HepG2 (cell line): ENCODE results near the gene FBXO9. TPM values are rescaled to one million over a fixed set of nuclear protein-coding genes. Genes with fewer than 3 reads are reported as not detected.

Experiments
- EEA1 ChIP-seq: sonication (generic); formaldehyde crosslinking; IDR thresholded peaks from 2 replicates; pipeline ENCODE4 v1.5.1; 2020; ENCODE audit warnings: mild to moderate bottlenecking, missing genetic modification reagents, borderline replicate concordance
- FOXK1 ChIP-seq: sonication (generic); formaldehyde crosslinking; IDR thresholded peaks from 2 replicates; pipeline ENCODE4 v1.4.0; 2020; ENCODE audit warnings: low read depth, missing genetic modification reagents, borderline replicate concordance
- HMGXB3 ChIP-seq: sonication (generic); formaldehyde crosslinking; IDR thresholded peaks from 2 replicates; pipeline ENCODE4 v1.4.0; 2020; ENCODE audit warnings: missing genetic modification reagents, borderline replicate concordance
- SCMH1 ChIP-seq: sonication (generic); formaldehyde crosslinking; IDR thresholded peaks from 2 replicates; pipeline ENCODE4 v1.9.0; 2021; ENCODE audit warnings: missing genetic modification reagents, mild to moderate bottlenecking, borderline replicate concordance
- SIN3B ChIP-seq: fragments of 150-350 bp; IDR thresholded peaks from 2 replicates; pipeline ENCODE4 v1.6.1; 2014; ENCODE audit warnings: low read length
- SIX1 ChIP-seq: sonication (generic); formaldehyde crosslinking; IDR thresholded peaks from 2 replicates; pipeline ENCODE4 v1.4.0; 2020; ENCODE audit warnings: missing genetic modification reagents, borderline replicate concordance
- TEAD3 ChIP-seq: optimal IDR thresholded peaks from 2 replicates; pipeline ENCODE3; 2016; ENCODE audit warnings: borderline replicate concordance
- XRCC5 ChIP-seq: fragments of 200-400 bp; formaldehyde crosslinking; optimal IDR thresholded peaks from 2 replicates; pipeline ENCODE3; 2017; ENCODE audit warnings: mild to moderate bottlenecking, low read length
- ZNF687 ChIP-seq: sonication (generic); formaldehyde crosslinking; IDR thresholded peaks from 2 replicates; pipeline ENCODE4 v1.5.1; 2020; ENCODE audit warnings: mild to moderate bottlenecking, missing genetic modification reagents, moderate library complexity
- ZNF83 ChIP-seq: sonication (generic); formaldehyde crosslinking; IDR thresholded peaks from 2 replicates; pipeline ENCODE4 v1.4.0; 2020; ENCODE audit warnings: missing genetic modification reagents, mild to moderate bottlenecking, borderline replicate concordance
- polyA plus RNA-seq, 8 experiments: library from polyadenylated mRNA; depleted of rRNA in 3 of 8; stranded (reverse) in 7 of 8; unstranded in 1 of 8; fragments of >200 nt; fragmentation: Illumina TruSeq in 4 of 8; extraction: Trizol in 4 of 8; gene quantifications; 2 replicates each; pipeline versions ENCODE4 v1.2.1 to v1.2.3, GENCODE V29; 2011 to 2016; ENCODE audit warnings: low read depth in 4 of 8, missing spikeins in 1 of 8, mixed read lengths in 1 of 8; ENCODE audit not compliant: insufficient read depth in 1 of 8
- total RNA-seq, 5 experiments: library from RNA; depleted of rRNA; stranded (reverse); fragments of >200 nt; fragmentation: Illumina TruSeq; extraction: Trizol; gene quantifications; 2 replicates each; pipeline ENCODE4 v1.2.3, GENCODE V29; 2016; ENCODE audit warnings: low read depth in 1 of 5
- TF ChIP-seq, protein P1 (sequence below): sonication (generic); formaldehyde crosslinking; IDR thresholded peaks from 2 replicates; pipeline ENCODE4 v1.5.0; 2020; ENCODE audit warnings: mild to moderate bottlenecking, missing genetic modification reagents
- TF ChIP-seq, protein P2 (sequence below): sonication (generic); formaldehyde crosslinking; IDR thresholded peaks from 2 replicates; pipeline ENCODE4 v1.4.0; 2020; ENCODE audit warnings: missing genetic modification reagents
- TF ChIP-seq, protein P3 (sequence below): sonication (generic); formaldehyde crosslinking; IDR thresholded peaks from 2 replicates; pipeline ENCODE4 v1.5.0; 2020; ENCODE audit warnings: missing genetic modification reagents

FBXO9 gene
- total and polyA plus RNA-seq, 2 of the 13 experiments (the other 11 are each of a cell fraction or from before 2014, with no cell fraction given) = 64.3 to 98.4 TPM

DNA sequence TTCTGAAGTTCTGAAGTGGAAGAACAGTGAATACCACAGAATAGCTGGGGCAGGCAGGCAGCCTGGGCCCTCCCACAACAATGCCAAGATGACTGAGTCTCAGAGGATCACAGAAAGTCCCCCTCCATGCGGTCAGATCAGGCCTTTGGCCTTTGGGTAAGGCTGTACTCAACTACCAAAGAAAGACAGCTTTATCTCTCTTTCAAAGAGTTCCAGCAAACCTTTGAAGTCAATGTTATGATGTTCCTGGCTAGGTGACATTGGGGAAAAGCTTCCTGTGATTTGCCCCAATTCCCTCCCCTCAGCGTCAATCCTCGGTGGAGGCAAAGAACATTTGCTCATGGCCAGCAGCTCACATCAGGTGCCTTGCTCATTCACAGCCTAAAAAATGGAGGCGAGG lies 10.7 kb upstream of the FBXO9 start (continued):
- TF ChIP-seq SCMH1 (CRISPR knock-in tag) = no peak
- no peak for TF ChIP-seq FOXK1 (CRISPR knock-in tag)
- TF ChIP-seq, protein P1, sequence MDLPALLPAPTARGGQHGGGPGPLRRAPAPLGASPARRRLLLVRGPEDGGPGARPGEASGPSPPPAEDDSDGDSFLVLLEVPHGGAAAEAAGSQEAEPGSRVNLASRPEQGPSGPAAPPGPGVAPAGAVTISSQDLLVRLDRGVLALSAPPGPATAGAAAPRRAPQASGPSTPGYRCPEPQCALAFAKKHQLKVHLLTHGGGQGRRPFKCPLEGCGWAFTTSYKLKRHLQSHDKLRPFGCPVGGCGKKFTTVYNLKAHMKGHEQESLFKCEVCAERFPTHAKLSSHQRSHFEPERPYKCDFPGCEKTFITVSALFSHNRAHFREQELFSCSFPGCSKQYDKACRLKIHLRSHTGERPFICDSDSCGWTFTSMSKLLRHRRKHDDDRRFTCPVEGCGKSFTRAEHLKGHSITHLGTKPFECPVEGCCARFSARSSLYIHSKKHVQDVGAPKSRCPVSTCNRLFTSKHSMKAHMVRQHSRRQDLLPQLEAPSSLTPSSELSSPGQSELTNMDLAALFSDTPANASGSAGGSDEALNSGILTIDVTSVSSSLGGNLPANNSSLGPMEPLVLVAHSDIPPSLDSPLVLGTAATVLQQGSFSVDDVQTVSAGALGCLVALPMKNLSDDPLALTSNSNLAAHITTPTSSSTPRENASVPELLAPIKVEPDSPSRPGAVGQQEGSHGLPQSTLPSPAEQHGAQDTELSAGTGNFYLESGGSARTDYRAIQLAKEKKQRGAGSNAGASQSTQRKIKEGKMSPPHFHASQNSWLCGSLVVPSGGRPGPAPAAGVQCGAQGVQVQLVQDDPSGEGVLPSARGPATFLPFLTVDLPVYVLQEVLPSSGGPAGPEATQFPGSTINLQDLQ = no peak
- TF ChIP-seq, protein P2, sequence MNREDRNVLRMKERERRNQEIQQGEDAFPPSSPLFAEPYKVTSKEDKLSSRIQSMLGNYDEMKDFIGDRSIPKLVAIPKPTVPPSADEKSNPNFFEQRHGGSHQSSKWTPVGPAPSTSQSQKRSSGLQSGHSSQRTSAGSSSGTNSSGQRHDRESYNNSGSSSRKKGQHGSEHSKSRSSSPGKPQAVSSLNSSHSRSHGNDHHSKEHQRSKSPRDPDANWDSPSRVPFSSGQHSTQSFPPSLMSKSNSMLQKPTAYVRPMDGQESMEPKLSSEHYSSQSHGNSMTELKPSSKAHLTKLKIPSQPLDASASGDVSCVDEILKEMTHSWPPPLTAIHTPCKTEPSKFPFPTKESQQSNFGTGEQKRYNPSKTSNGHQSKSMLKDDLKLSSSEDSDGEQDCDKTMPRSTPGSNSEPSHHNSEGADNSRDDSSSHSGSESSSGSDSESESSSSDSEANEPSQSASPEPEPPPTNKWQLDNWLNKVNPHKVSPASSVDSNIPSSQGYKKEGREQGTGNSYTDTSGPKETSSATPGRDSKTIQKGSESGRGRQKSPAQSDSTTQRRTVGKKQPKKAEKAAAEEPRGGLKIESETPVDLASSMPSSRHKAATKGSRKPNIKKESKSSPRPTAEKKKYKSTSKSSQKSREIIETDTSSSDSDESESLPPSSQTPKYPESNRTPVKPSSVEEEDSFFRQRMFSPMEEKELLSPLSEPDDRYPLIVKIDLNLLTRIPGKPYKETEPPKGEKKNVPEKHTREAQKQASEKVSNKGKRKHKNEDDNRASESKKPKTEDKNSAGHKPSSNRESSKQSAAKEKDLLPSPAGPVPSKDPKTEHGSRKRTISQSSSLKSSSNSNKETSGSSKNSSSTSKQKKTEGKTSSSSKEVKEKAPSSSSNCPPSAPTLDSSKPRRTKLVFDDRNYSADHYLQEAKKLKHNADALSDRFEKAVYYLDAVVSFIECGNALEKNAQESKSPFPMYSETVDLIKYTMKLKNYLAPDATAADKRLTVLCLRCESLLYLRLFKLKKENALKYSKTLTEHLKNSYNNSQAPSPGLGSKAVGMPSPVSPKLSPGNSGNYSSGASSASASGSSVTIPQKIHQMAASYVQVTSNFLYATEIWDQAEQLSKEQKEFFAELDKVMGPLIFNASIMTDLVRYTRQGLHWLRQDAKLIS (CRISPR knock-in tag) = no peak
- no peak for TF ChIP-seq EEA1
- TF ChIP-seq SIN3B = no peak
- no peak for TF ChIP-seq ZNF687 (CRISPR knock-in tag)
- TF ChIP-seq SIX1 (CRISPR knock-in tag) = 0 out of 2 replicates have a peak, but pooled peaks have one; percentile 64
- peak; percentile 54 for TF ChIP-seq TEAD3
- no peak for TF ChIP-seq ZNF83 (CRISPR knock-in tag)
- TF ChIP-seq, protein P3, sequence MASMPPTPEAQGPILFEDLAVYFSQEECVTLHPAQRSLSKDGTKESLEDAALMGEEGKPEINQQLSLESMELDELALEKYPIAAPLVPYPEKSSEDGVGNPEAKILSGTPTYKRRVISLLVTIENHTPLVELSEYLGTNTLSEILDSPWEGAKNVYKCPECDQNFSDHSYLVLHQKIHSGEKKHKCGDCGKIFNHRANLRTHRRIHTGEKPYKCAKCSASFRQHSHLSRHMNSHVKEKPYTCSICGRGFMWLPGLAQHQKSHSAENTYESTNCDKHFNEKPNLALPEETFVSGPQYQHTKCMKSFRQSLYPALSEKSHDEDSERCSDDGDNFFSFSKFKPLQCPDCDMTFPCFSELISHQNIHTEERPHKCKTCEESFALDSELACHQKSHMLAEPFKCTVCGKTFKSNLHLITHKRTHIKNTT = no peak
- peak; percentile 90 for TF ChIP-seq XRCC5
- TF ChIP-seq HMGXB3 = 0 out of 2 replicates have a peak, but pooled peaks have one; percentile 23
